GM12873 (cell line): Measurements from ENCODE around the gene SCGB3A1.

Experiments used
- TF ChIP-seq, protein P1 (sequence below): IDR thresholded peaks from 2 replicates; pipeline ENCODE4 v1.5.1; 2012; ENCODE audit warnings: low read depth, mild to moderate bottlenecking, moderate library complexity, low read length, control low read depth; ENCODE audit not compliant: insufficient read depth; ENCODE audit errors: missing control alignments

Gene SCGB3A1

DNA sequence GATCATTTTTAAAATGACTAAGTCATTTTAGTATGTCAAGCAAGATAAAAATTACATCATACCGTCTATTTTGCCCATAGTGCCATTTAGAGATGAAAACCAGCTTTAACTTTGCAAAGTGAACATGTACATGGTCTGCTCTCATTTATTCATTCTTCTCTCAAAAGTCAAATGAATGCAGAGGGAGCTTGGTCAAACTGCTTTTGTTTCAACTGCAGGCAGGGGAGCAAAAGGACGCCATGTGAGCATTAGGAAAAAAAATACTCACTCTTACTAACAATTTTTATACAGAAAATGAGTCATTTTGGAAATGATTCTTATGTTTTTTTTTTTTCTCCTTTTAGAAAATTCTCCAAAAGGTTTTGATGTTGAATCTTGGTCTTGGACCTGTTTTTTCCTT is 15.7 kb downstream of the SCGB3A1 start:
- TF ChIP-seq, protein P1, sequence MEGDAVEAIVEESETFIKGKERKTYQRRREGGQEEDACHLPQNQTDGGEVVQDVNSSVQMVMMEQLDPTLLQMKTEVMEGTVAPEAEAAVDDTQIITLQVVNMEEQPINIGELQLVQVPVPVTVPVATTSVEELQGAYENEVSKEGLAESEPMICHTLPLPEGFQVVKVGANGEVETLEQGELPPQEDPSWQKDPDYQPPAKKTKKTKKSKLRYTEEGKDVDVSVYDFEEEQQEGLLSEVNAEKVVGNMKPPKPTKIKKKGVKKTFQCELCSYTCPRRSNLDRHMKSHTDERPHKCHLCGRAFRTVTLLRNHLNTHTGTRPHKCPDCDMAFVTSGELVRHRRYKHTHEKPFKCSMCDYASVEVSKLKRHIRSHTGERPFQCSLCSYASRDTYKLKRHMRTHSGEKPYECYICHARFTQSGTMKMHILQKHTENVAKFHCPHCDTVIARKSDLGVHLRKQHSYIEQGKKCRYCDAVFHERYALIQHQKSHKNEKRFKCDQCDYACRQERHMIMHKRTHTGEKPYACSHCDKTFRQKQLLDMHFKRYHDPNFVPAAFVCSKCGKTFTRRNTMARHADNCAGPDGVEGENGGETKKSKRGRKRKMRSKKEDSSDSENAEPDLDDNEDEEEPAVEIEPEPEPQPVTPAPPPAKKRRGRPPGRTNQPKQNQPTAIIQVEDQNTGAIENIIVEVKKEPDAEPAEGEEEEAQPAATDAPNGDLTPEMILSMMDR = no peak

GRCh38 chr5:180568914-180569313 is 22.4 kb downstream of the SCGB3A1 start:
- TF ChIP-seq, protein P1 = no peak

DNA sequence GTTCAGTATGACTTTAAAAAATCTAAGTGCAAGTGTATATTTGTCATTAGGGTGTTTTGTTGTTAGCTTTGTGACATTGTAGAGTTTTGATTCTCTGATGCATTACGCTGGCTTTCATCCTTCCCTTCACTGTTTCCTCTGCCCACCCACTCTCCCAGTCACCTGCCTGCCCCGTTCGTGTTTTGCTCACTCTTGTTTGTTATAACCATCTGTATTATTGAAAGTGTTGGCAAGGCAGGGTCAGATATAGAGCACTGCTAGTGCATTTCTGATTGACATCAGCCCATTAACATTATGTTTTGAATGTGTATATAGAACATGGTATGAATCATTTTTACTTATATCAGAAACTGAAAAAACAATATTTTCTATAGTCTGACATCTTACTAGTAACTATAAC is 27.3 kb downstream of the SCGB3A1 start:
- TF ChIP-seq, protein P1 = no peak

DNA sequence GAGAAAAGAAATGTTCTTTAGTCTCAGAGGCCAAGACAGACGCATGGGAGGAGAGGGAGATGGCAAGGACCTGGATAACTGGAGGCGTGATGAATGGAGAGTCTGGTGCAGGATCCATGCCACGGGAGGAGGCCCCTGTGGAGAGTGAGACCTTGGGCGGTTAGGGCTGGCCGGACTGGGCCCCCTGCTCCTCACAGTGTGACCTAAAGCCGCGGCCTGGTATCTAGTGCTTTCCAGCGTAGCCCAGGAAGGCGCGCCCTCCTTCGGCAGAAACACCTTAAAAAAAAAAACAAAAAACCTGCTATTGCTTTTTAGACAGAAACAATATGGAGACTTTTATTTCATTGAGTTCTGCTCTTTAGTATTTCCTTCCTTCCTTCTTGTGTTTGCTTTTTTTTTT is 33.1 kb downstream of the SCGB3A1 start:
- TF ChIP-seq, protein P1 = no peak

GRCh38 chr5:180557217-180557809 is 34.0 kb downstream of the SCGB3A1 start:
- TF ChIP-seq, protein P1 = no peak

DNA sequence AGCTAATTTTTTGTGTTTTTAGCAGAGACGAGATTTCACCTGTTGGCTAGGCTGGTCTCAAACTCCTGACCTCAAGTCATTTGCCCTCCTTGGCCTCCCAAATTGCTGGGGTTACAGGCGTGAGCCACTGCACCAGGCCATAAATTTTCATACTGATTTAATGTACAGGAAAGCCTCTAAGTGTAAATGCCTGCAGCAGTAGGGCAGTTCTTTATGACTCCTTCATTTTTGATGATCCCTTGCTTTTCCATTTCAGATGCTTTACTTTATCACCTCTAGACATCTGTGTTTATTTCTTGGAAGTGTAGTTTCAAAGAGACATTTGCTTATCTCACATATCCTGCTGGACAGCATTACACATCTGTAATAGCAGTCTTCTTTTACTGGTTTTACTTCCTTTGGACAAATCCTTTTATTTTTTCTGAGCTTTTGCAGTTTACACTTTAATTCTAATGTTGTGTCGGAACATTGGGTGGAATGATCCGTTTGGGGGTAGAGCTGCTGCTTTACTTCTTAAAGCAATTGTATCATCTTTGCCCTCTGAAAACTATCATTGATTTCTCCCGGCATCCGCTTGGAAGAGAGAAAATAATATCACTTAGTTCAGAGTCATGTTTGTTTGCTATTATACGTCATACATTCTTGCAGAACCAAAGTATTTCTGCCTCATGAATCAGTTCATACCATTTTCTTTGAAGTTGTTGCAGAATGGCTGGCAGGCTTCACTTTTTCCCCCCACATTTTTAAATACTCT is 36.0 kb downstream of the SCGB3A1 start:
- TF ChIP-seq, protein P1 = no peak

- TF ChIP-seq, protein P1 = no peak
These were observed 37.8 kb downstream of the SCGB3A1 start for GRCh38 chr5:180553530-180553929.
